Measurements from ENCODE around the gene FAM168A. TPM values are rescaled to one million over a fixed set of nuclear protein-coding genes. Genes with fewer than 3 reads are reported as not detected.

The FAM168A gene
- total and polyA plus RNA-seq, 2 of the 8 experiments (the other 6 are each of a cell fraction or from before 2014, with no cell fraction given) = 17.1 to 21.6 TPM

DNA sequence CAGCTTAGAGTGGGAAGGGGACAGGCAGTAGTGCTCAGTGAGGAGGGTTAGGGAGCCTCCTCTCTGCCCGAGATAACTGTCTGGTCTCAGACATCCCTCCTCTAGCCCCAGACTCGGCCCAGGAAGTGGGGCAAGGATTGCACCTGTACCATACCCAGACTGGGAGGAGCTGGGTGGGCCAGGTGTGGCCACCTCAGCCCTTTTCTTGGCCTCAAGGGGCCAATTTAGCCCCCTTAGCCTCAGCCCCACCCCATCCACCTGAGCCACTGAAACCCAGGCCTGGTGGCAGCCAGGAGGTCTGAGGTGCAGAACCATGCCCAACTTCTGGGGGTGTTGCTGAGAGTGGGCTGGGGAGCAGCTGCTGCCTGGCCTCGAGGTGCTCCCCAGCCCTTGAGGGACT is 215.2 kb downstream of the FAM168A start:
- ChIA-PET POLR2A (ENCODE audit: partially characterized antibody) (interaction anchor here (1.0 to 1.3 kb wide), 2 partner anchors 10 to 14 kb away, joined by 3 read pairs; no protein-coding TSS in a partner anchor), CTCF (ENCODE audit: partially characterized antibody) (interaction anchor here (0.7 to 59.1 kb wide), 13 partner anchors 11 to 278 kb away, joined by 3 to 1456 read pairs (median 4); partner anchors contain the start of gene ARHGEF17)
- no peak overlapping the region for H3K14ac ChIP-seq (ENCODE audit: insufficient read length)
- H3K4ac ChIP-seq (replicated peaks; ENCODE audit: insufficient read length, low read depth, low read length) = no peak overlapping the region
- no peak overlapping the region for H3K56ac ChIP-seq (replicated peaks; ENCODE audit: insufficient read length, low read depth, low read length)
- H2BK12ac ChIP-seq (ENCODE audit: low read depth, low read length) = no peak overlapping the region
- peaks cover 9% of the 10 kb centered on the region; the same call in 1 of the 2 replicates for H3K79me1 ChIP-seq (ENCODE audit: low read depth, low read length)
- H3K4me1 ChIP-seq (replicated peaks in 1 of 4; ENCODE audit: control insufficient read depth in 3 of 4, insufficient read depth in 4 of 4, low read length in 3 of 4) = peaks cover 0 to 11% (median 0%) of the 10 kb centered on the region in 4 experiments; a peak in 1 of 7 replicates
- H2BK15ac ChIP-seq (ENCODE audit: low read length) = no peak overlapping the region
- H3K36me3 ChIP-seq (ENCODE audit: control insufficient read depth in 2 of 4, insufficient read depth in 4 of 4, low read length in 3 of 4) = no peaks in the 10 kb centered on the region
- H4K20me1 ChIP-seq (replicated peaks in 1 of 2; ENCODE audit: control insufficient read depth in 1 of 2, insufficient read depth in 2 of 2, low read length in 2 of 2) = peaks cover 6 to 8% of the 10 kb centered on the region in 2 experiments
- WGBS, 2 experiments (ENCODE audit: extremely low coverage in 1 of 2, insufficient coverage in 1 of 2, insufficient read length in 1 of 2, insufficient replicate concordance in 2 of 2, low coverage in 1 of 2, low lambda C conversion rate in 2 of 2, missing lambda C conversion rate in 1 of 2) = 85% methylated on average over 3 of the region's 3 CpGs; no CpG with 5 or more reads in 1 of the 2 experiments
- H2AFZ ChIP-seq (ENCODE audit: low read length) = no peak overlapping the region
- FAIRE-seq = no peak
- no peak overlapping the region for H3K18ac ChIP-seq (ENCODE audit: extremely low read depth, low read length)
- H2BK120ac ChIP-seq (replicated peaks; ENCODE audit: low read depth, low read length) = no peak overlapping the region
- H2AK5ac ChIP-seq (ENCODE audit: low read depth, low read length) = no peak overlapping the region
- no peak overlapping the region for H2BK20ac ChIP-seq (ENCODE audit: low read length)
- H3K23me2 ChIP-seq (ENCODE audit: low read depth, low read length) = no peaks in the 10 kb centered on the region
- no peak overlapping the region for H3K23ac ChIP-seq (ENCODE audit: insufficient read length)
- no peak overlapping the region for H4K91ac ChIP-seq (replicated peaks; ENCODE audit: insufficient read length, low read length)
- H3K27ac ChIP-seq (ENCODE audit: low read depth, low read length) = no peak overlapping the region
- no peak overlapping the region for H3K9ac ChIP-seq (replicated peaks in 1 of 4; ENCODE audit: extremely low read depth in 1 of 4, low read depth in 3 of 4, low read length in 3 of 4)
- peaks cover 0 to 3% of the 10 kb centered on the region in 2 experiments; a peak in 1 of 4 replicates for H3K79me2 ChIP-seq (ENCODE audit: control insufficient read depth in 1 of 2, insufficient read depth in 2 of 2, low read length in 2 of 2)
- H3K4me2 ChIP-seq (ENCODE audit: insufficient read depth in 1 of 2, low read depth in 2 of 2, low read length in 2 of 2) = no peak overlapping the region
- peak overlapping the region; percentile 65; the same call in 1 of the 2 replicates for H4K8ac ChIP-seq (ENCODE audit: extremely low read depth, insufficient read depth, low read length)
- H3K27me3 ChIP-seq (replicated peaks in 1 of 4; ENCODE audit: control insufficient read depth in 3 of 4, extremely low read depth in 1 of 4, insufficient read depth in 3 of 4, low read length in 3 of 4) = peaks cover 0 to 6% (median 2%) of the 10 kb centered on the region in 4 experiments; a peak in 1 of 7 replicates
- no peak for DNase-seq (ENCODE audit: low read depth in 1 of 2, low spot score in 2 of 2)
- no peak overlapping the region for H2BK5ac ChIP-seq (ENCODE audit: low read depth, low read length)
- no peak overlapping the region for H4K5ac ChIP-seq (ENCODE audit: insufficient read length, low read depth, low read length)
- no peaks in the 10 kb centered on the region for H3K9me3 ChIP-seq (ENCODE audit: insufficient read depth in 2 of 2, low read depth in 1 of 2, low read length in 1 of 2)
- no peak overlapping the region for H3K4me3 ChIP-seq (ENCODE audit: extremely low read depth in 1 of 4, insufficient read depth in 2 of 4, low read depth in 3 of 4, low read length in 4 of 4)
- no peak for TF ChIP-seq EGR1 (IDR thresholded peaks at IDR 0.05; ENCODE audit: borderline replicate concordance, low read depth, low read length)
- no peak for TF ChIP-seq KDM5A (IDR thresholded peaks at IDR 0.05; ENCODE audit: low read length)

Measured in H1 (cell line).